ENCODE measurements around the gene CIBAR2. TPM values are rescaled to one million over a fixed set of nuclear protein-coding genes. Genes with fewer than 3 reads are reported as not detected.

CIBAR2 gene
- total and polyA plus RNA-seq, 9 of the 15 experiments (the other 6 are each of a cell fraction or from before 2014, with no cell fraction given) = not detected

DNA sequence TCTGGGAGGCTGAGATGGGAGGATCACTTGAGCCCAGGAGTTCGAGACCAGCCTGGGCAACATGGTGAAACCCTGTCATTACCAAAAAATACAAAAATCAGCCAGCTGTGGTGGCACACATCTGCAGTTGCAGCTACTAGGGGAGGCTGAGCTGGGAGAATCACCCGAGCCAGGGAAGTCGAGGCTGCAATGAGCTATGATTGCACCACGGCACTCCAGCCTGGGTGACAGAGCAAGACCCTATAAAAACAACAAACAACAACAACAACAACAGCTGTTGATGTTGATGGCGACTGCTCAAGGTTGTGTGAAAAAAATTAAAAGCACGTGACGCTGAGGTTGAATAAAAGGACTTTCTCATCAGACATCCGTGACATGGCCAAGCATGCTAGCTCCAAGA is 40.8 kb upstream of the CIBAR2 start (continued):
- no peak for TF ChIP-seq CBFA2T2 (conservative IDR thresholded peaks at IDR 0.05)
- TF ChIP-seq, protein P1, sequence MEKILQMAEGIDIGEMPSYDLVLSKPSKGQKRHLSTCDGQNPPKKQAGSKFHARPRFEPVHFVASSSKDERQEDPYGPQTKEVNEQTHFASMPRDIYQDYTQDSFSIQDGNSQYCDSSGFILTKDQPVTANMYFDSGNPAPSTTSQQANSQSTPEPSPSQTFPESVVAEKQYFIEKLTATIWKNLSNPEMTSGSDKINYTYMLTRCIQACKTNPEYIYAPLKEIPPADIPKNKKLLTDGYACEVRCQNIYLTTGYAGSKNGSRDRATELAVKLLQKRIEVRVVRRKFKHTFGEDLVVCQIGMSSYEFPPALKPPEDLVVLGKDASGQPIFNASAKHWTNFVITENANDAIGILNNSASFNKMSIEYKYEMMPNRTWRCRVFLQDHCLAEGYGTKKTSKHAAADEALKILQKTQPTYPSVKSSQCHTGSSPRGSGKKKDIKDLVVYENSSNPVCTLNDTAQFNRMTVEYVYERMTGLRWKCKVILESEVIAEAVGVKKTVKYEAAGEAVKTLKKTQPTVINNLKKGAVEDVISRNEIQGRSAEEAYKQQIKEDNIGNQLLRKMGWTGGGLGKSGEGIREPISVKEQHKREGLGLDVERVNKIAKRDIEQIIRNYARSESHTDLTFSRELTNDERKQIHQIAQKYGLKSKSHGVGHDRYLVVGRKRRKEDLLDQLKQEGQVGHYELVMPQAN (IDR thresholded peaks at IDR 0.05; ENCODE audit: borderline replicate concordance) = no peak

DNA sequence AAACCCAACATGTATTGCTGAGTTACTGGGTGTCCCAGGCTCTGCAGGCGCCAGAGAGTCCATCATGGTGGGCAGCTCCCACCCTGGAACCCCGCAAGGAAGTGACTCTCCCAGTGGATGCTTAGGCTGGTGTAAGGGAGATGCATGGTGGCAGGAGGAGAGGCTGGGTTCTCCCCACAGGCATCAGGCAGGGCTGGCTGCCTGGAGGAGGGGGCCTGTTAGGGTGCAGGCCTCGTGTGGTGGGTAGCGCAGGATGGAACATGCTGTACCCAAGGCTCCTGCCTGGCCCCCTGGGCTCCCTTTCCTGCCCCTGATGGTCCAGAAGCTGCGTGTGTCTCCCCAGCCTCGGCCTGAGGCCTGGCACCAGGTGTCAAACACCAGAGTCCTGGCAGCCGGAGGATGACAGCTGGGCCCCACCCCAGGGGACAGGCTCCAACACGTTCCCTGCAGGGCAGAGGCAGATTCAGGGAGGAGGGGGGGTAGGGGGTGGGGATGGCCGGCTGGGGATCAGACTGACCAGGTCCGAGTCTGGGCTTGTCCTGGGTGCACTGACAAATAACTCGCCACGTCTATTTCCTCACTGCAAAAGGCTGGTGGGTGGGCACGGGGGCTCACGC is 40.2 kb upstream of the CIBAR2 start:
- no peaks in the 10 kb centered on the region for H3K9me1 ChIP-seq (ENCODE audit: control insufficient read depth, insufficient read depth, low read length)
- intact Hi-C loops (cut with micrococcal nuclease) (no loop called here), in situ Hi-C loops (cut with MboI) (no loop called here)
- 40% methylated on average over 13 of the region's 14 CpGs for WGBS (ENCODE audit: insufficient coverage, low coverage, missing lambda C conversion rate)
- no peak for ATAC-seq
- H2AFZ ChIP-seq (ENCODE audit: low read depth, low read length) = no peak overlapping the region
- H3K4me3 ChIP-seq = no peak overlapping the region
- no peak for DNase-seq (ENCODE audit: extremely low read depth in 1 of 4, low spot score in 3 of 4)
- POLR2A ChIA-PET = interaction anchor here (0.6 to 1.4 kb wide), 6 partner anchors 8 to 416 kb away, joined by 3 to 4 read pairs (median 3); no protein-coding TSS in a partner anchor
- peaks cover 10 to 28% of the 10 kb centered on the region in 2 experiments; a peak in 3 of 5 replicates for H3K4me1 ChIP-seq (replicated peaks in 1 of 2; ENCODE audit: control insufficient read depth in 2 of 2, insufficient read depth in 2 of 2, low read length in 2 of 2)
- H4K20me1 ChIP-seq (replicated peaks; ENCODE audit: control insufficient read depth, insufficient read depth, low read length) = peaks cover 15% of the 10 kb centered on the region
- TF ChIP-seq, protein P2, sequence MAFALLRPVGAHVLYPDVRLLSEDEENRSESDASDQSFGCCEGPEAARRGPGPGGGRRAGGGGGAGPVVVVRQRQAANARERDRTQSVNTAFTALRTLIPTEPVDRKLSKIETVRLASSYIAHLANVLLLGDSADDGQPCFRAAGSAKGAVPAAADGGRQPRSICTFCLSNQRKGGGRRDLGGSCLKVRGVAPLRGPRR (CRISPR knock-in tag; IDR thresholded peaks at IDR 0.05) = no peak
- TF ChIP-seq ZFP36 (IDR thresholded peaks at IDR 0.05; ENCODE audit: low read depth, low read length, partially characterized antibody) (peak; percentile 75), SAP30 (IDR thresholded peaks at IDR 0.05; ENCODE audit: borderline replicate concordance, insufficient read depth, low read depth, low read length, poor library complexity, severe bottlenecking) (no peak)
- H3K27me3 ChIP-seq (ENCODE audit: control insufficient read depth in 2 of 2, insufficient read depth in 2 of 2, low read length in 2 of 2) = peaks cover 19 to 43% of the 10 kb centered on the region in 2 experiments
- no peak for FAIRE-seq
- H3K36me3 ChIP-seq (ENCODE audit: control insufficient read depth, insufficient read depth, low read length) = no peaks in the 10 kb centered on the region
- BruUV-seq (replicated peaks) = no TSS peak
- no peaks in the 10 kb centered on the region for H3K79me2 ChIP-seq (ENCODE audit: control insufficient read depth, insufficient read depth, low read length)
- no peak overlapping the region for H3K27ac ChIP-seq (ENCODE audit: extremely low read depth, low read depth, low read length)
- no peaks in the 10 kb centered on the region for H3K9me3 ChIP-seq (replicated peaks; ENCODE audit: control insufficient read depth, insufficient read depth, low read depth, low read length)
- H3K4me2 ChIP-seq (ENCODE audit: insufficient read depth, low read length) = no peak overlapping the region
- CTCF ChIA-PET (ENCODE audit: low intra/inter-chr PET ratio) = interaction anchor here (0.6 kb wide), 1 partner anchor 37 kb away, joined by 5 read pairs; no protein-coding TSS in a partner anchor
- H3K9ac ChIP-seq (ENCODE audit: insufficient read depth in 1 of 2, low read depth in 2 of 2, low read length in 2 of 2) = peak overlapping the region in 1 of 2 experiments; percentile 12; a peak in 1 of 4 replicates

All from K562 (cell line).